H1 (cell line): Measurements from ENCODE around the gene MNX1. TPM values are rescaled to one million over a fixed set of nuclear protein-coding genes. Genes with fewer than 3 reads are reported as not detected.

Experiments used
- CTCF ChIA-PET: fragments of 300-600 bp; sonication (Branson Sonifier 250); formaldehyde crosslinking; loops from one replicate; lab custom pipeline; 2021; ENCODE audit not compliant: partially characterized antibody; lab: Charles Lee
- POLR2A ChIA-PET: fragments of 300-600 bp; sonication (Branson Sonifier 250); formaldehyde crosslinking; loops from one replicate; lab custom pipeline; 2021; ENCODE audit warnings: inconsistent platforms; ENCODE audit not compliant: partially characterized antibody; lab: Charles Lee
- DNase-seq, 2 experiments: peaks; one replicate each; pipeline versions ENCODE4 v3.0.0 to v3.0.0-alpha.2; 2010 to 2022; ENCODE audit warnings: low spot score in 2 of 2, low read depth in 1 of 2, mixed read lengths in 1 of 2
- FAIRE-seq: peaks from 2 replicates; lab custom pipeline; 2011; peaks lifted over from hg19 to GRCh38; lab: Jason Lieb, UNC
- H2AFZ ChIP-seq: 2 replicates; pipeline ENCODE4 v1.8.1; 2012; ENCODE audit warnings: low read length, inconsistent platforms
- H2AK5ac ChIP-seq: 2 replicates; pipeline ENCODE4 v1.6.1; 2013; ENCODE audit warnings: low read depth, low read length
- H2BK120ac ChIP-seq: replicated peaks from 2 replicates; pipeline ENCODE3; 2013; ENCODE audit warnings: low read depth, low read length, inconsistent platforms
- H2BK12ac ChIP-seq: 2 replicates; pipeline ENCODE4 v1.6.1; 2013; ENCODE audit warnings: low read depth, low read length
- H2BK15ac ChIP-seq: 2 replicates; pipeline ENCODE4 v1.6.1; 2013; ENCODE audit warnings: low read length
- H2BK20ac ChIP-seq: 2 replicates; pipeline ENCODE4 v1.6.1; 2013; ENCODE audit warnings: low read length
- H2BK5ac ChIP-seq: 2 replicates; pipeline ENCODE4 v1.6.1; 2013; ENCODE audit warnings: low read depth, low read length
- H3K14ac ChIP-seq: 2 replicates; pipeline ENCODE4 v1.6.1; 2013; ENCODE audit warnings: inconsistent platforms; ENCODE audit not compliant: insufficient read length
- H3K18ac ChIP-seq: 2 replicates; pipeline ENCODE4 v1.6.1; 2013; ENCODE audit warnings: low read length; ENCODE audit errors: extremely low read depth
- H3K23ac ChIP-seq: 2 replicates; pipeline ENCODE4 v1.6.1; 2013; ENCODE audit warnings: inconsistent platforms; ENCODE audit not compliant: insufficient read length
- H3K23me2 ChIP-seq: 2 replicates; pipeline ENCODE4 v1.6.1; 2013; ENCODE audit warnings: low read depth, low read length
- H3K27ac ChIP-seq: 2 replicates; pipeline ENCODE4 v1.6.1; 2011; ENCODE audit warnings: low read depth, low read length, inconsistent platforms
- H3K27me3 ChIP-seq, 4 experiments: replicated peaks in 1 of 4; 1 replicate in 1 of 4; 2 replicates in 3 of 4; pipeline versions ENCODE4 v1.6.1 to v1.8.1; 2011 to 2013; ENCODE audit warnings: low read length in 3 of 4, mild to moderate bottlenecking in 3 of 4, inconsistent platforms in 2 of 4, mixed read lengths in 2 of 4, moderate library complexity in 1 of 4; ENCODE audit not compliant: control insufficient read depth in 3 of 4, insufficient read depth in 3 of 4; ENCODE audit errors: extremely low read depth in 1 of 4
- H3K36me3 ChIP-seq, 4 experiments: 2 replicates each; pipeline versions ENCODE4 v1.6.1 to v1.8.1; 2011 to 2013; ENCODE audit warnings: mild to moderate bottlenecking in 4 of 4, low read length in 3 of 4, moderate library complexity in 2 of 4, control low read depth in 1 of 4, inconsistent platforms in 1 of 4; ENCODE audit not compliant: insufficient read depth in 4 of 4, control insufficient read depth in 2 of 4
- H3K4ac ChIP-seq: replicated peaks from 2 replicates; pipeline ENCODE3; 2013; ENCODE audit warnings: low read length, low read depth, mixed read lengths, inconsistent platforms; ENCODE audit not compliant: insufficient read length
- H3K4me1 ChIP-seq, 4 experiments: replicated peaks in 1 of 4; 1 replicate in 1 of 4; 2 replicates in 3 of 4; pipeline versions ENCODE4 v1.6.1 to v1.8.1; 2011 to 2013; ENCODE audit warnings: low read length in 3 of 4, inconsistent platforms in 2 of 4, mixed read lengths in 1 of 4; ENCODE audit not compliant: insufficient read depth in 4 of 4, control insufficient read depth in 3 of 4
- H3K4me2 ChIP-seq, 2 experiments: 2 replicates each; pipeline versions ENCODE4 v1.6.1 to v1.8.1; 2011 to 2013; ENCODE audit warnings: low read depth in 2 of 2, low read length in 2 of 2, control low read depth in 1 of 2, inconsistent platforms in 1 of 2, mild to moderate bottlenecking in 1 of 2; ENCODE audit not compliant: insufficient read depth in 1 of 2
- H3K4me3 ChIP-seq, 4 experiments: fragments of 200-600, 300-600 bp in 1 of 4; sonication (generic), shearing (Covaris generic), sonication (Bioruptor Twin) in 1 of 4; 2 replicates each; pipeline versions ENCODE4 v1.5.1 to v1.8.1; 2011 to 2016; ENCODE audit warnings: low read length in 4 of 4, low read depth in 3 of 4, control low read depth in 2 of 4, inconsistent platforms in 2 of 4, mild to moderate bottlenecking in 2 of 4, mixed read lengths in 1 of 4, moderate library complexity in 1 of 4; ENCODE audit not compliant: insufficient read depth in 2 of 4; ENCODE audit errors: extremely low read depth in 1 of 4
- H3K56ac ChIP-seq: replicated peaks from 2 replicates; pipeline ENCODE3; 2013; ENCODE audit warnings: low read depth, mild to moderate bottlenecking, mixed read lengths, low read length, inconsistent platforms; ENCODE audit not compliant: insufficient read length
- H3K79me1 ChIP-seq: 2 replicates; pipeline ENCODE4 v1.6.1; 2013; ENCODE audit warnings: low read depth, low read length, control low read depth
- H3K79me2 ChIP-seq, 2 experiments: 2 replicates each; pipeline versions ENCODE4 v1.6.1 to v1.8.1; 2012 to 2013; ENCODE audit warnings: low read length in 2 of 2, mild to moderate bottlenecking in 2 of 2, inconsistent platforms in 1 of 2; ENCODE audit not compliant: insufficient read depth in 2 of 2, control insufficient read depth in 1 of 2
- H3K9ac ChIP-seq, 4 experiments: replicated peaks in 1 of 4; 1 replicate in 1 of 4; 2 replicates in 3 of 4; pipeline versions ENCODE4 v1.6.1 to v1.8.1; 2011 to 2013; ENCODE audit warnings: low read depth in 3 of 4, low read length in 3 of 4, control low read depth in 2 of 4, mild to moderate bottlenecking in 2 of 4, moderate library complexity in 2 of 4, inconsistent platforms in 1 of 4; ENCODE audit errors: extremely low read depth in 1 of 4
- H3K9me3 ChIP-seq, 2 experiments: 2 replicates each; pipeline versions ENCODE4 v1.6.1 to v1.8.1; 2012 to 2013; ENCODE audit warnings: mild to moderate bottlenecking in 2 of 2, moderate library complexity in 2 of 2, control low read depth in 1 of 2, inconsistent platforms in 1 of 2, low read depth in 1 of 2, low read length in 1 of 2, mixed read lengths in 1 of 2; ENCODE audit not compliant: insufficient read depth in 2 of 2
- H4K20me1 ChIP-seq, 2 experiments: replicated peaks in 1 of 2; 2 replicates each; pipeline versions ENCODE3 to v1.8.1; 2011 to 2013; ENCODE audit warnings: inconsistent platforms in 2 of 2, low read length in 2 of 2, mild to moderate bottlenecking in 1 of 2; ENCODE audit not compliant: insufficient read depth in 2 of 2, control insufficient read depth in 1 of 2
- H4K5ac ChIP-seq: 2 replicates; pipeline ENCODE4 v1.6.1; 2013; ENCODE audit warnings: low read length, low read depth, mixed read lengths, inconsistent platforms; ENCODE audit not compliant: insufficient read length
- H4K8ac ChIP-seq: 2 replicates; pipeline ENCODE4 v1.8.0; 2013; ENCODE audit warnings: mild to moderate bottlenecking, moderate library complexity, low read length, inconsistent platforms; ENCODE audit not compliant: insufficient read depth; ENCODE audit errors: extremely low read depth
- H4K91ac ChIP-seq: replicated peaks from 2 replicates; pipeline ENCODE3; 2013; ENCODE audit warnings: low read length, mixed read lengths, inconsistent platforms; ENCODE audit not compliant: insufficient read length
- CBX8 ChIP-seq: fragments of 300-800, 300-1000 bp; sonication (generic); IDR thresholded peaks from 2 replicates; pipeline ENCODE4 v1.7.1; 2016; ENCODE audit warnings: low read depth, low read length, borderline replicate concordance
- EZH2 ChIP-seq: fragments of 200-600 bp; sonication (generic); IDR thresholded peaks from 2 replicates; pipeline ENCODE4 v1.7.1; 2012; ENCODE audit warnings: low read depth, mild to moderate bottlenecking, moderate library complexity, low read length, inconsistent platforms; ENCODE audit not compliant: severe bottlenecking
- NANOG ChIP-seq: IDR thresholded peaks from 2 replicates; pipeline ENCODE4 v1.6.1; 2011; ENCODE audit warnings: low read length, low read depth, mild to moderate bottlenecking, inconsistent platforms; ENCODE audit not compliant: insufficient read depth, poor library complexity, severe bottlenecking
- RNF2 ChIP-seq: fragments of 200-900, 300-1000 bp; sonication (generic); IDR thresholded peaks from 2 replicates; pipeline ENCODE4 v1.7.1; 2016; ENCODE audit warnings: borderline replicate concordance, low read depth, mild to moderate bottlenecking, antibody characterized with exemption, low read length; ENCODE audit not compliant: poor library complexity, severe bottlenecking; ENCODE audit errors: missing control alignments
- SIN3A ChIP-seq, 2 experiments: IDR thresholded peaks in 1 of 2; conservative IDR thresholded peaks in 1 of 2; 2 replicates each; pipeline ENCODE4 v1.6.1; 2011 to 2012; ENCODE audit warnings: low read length in 2 of 2, improper control_type of control experiment in 1 of 2, low read depth in 1 of 2, mild to moderate bottlenecking in 1 of 2
- SUZ12 ChIP-seq: fragments of 200-600 bp; sonication (generic); IDR thresholded peaks from 2 replicates; pipeline ENCODE4 v1.6.1; 2012; ENCODE audit warnings: mild to moderate bottlenecking, inconsistent platforms, low read length, moderate library complexity, mixed read lengths
- TAF7 ChIP-seq: optimal IDR thresholded peaks from 2 replicates; pipeline ENCODE3; 2011; ENCODE audit warnings: low read depth, mild to moderate bottlenecking, inconsistent platforms, low read length, moderate library complexity, borderline replicate concordance
- WGBS, 2 experiments: shearing (Covaris generic) in 1 of 2; methylation state at CpG; one replicate each; pipeline versions ENCODE4 v1.1.6 to v1.1.7; 2013 to 2015; ENCODE audit warnings: low lambda C conversion rate in 2 of 2, mixed read lengths in 2 of 2, inconsistent platforms in 1 of 2, low coverage in 1 of 2, missing lambda C conversion rate in 1 of 2; ENCODE audit not compliant: insufficient replicate concordance in 2 of 2, insufficient coverage in 1 of 2, insufficient read length in 1 of 2; ENCODE audit errors: extremely low coverage in 1 of 2, missing lambda C conversion rate in 1 of 2; 5-methylcytosine and 5-hydroxymethylcytosine counted together
- polyA plus RNA-seq, 7 experiments: library from polyadenylated mRNA; depleted of rRNA in 3 of 7; stranded (reverse) in 5 of 7; unstranded in 2 of 7; fragments of >200 nt in 5 of 7; fragments of 200-250 nt in 2 of 7; gene quantifications; 1 replicate in 5 of 7; 2 replicates in 1 of 7; 4 replicates in 1 of 7; pipeline versions ENCODE4 v1.2.1 to v1.2.3, GENCODE V29; 2011 to 2013; ENCODE audit warnings: missing spikeins in 2 of 7, mixed read lengths in 2 of 7
- total RNA-seq: library from RNA; stranded (reverse); fragmentation: NEBNext Ultra II Directional; extraction: Animal tissue kit (Norgen Biotek cat#: 25700); gene quantifications from 2 replicates; pipeline ENCODE4 v1.2.1, GENCODE V29; 2021
- TF ChIP-seq, protein P1 (sequence below): IDR thresholded peaks from 2 replicates; pipeline ENCODE4 v1.6.1; 2012; ENCODE audit warnings: inconsistent platforms

The MNX1 gene
- total and polyA plus RNA-seq, 2 of the 8 experiments (the other 6 are each of a cell fraction or from before 2014, with no cell fraction given) = 0.39 TPM; not detected in 1

DNA sequence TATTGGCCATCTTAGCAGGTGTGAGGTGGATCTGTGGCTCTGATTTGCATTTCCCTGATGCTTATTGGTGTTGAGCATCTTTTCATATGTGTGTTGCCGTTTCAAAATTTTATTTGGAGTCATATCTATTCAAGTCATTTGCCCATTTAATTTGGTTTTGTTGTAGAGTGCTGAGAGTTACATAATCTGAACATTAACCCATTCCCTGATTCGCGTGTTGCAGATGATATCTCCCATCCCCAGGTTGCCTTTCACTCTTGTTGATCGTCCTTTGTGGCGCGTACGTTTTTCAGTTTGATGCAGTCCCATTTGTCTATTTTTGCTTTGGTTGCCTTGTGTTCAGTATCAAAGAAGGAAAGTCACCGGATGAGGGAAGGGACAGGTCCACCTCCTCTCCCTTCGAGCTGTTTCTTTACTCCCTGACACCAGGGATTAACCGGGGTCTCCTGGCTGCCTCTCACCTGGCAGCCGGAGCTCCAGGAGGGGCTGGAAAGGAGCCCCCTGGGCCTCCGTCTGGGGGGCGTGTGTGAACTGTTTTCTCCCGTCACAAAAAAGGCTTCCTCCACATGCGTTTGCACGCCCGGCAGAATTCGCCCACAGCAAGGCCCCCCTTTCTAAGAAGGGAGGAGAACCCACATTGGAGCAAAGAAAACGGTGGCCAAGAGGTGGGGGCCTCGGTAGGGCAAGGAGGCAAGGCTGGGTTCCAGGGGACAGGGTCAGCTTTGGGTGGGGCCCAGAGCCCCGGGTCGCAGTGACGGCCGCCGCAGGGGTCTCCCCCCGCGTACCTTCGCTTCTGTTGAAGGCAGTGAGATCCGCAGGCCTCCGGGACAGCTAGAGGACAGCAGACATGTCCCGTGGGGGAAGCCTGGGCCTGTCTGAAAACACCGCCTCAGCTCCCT, 8.3 kb downstream of the MNX1 start:
- Histone ChIP-seq H4K5ac (no peak overlapping the region), H3K4me1 (peaks cover 3 to 33% (median 11%) of the 10 kb centered on the region in 4 experiments; a peak in 6 of 7 replicates), H4K20me1 (peaks cover 12 to 24% of the 10 kb centered on the region in 2 experiments), H3K79me1 (no peaks in the 10 kb centered on the region), H2BK12ac (no peak overlapping the region), H3K27me3 (peaks cover 89 to 100% (median 99%) of the 10 kb centered on the region in 4 experiments), H3K4me2 (peak overlapping the region; percentile 34 to 45; a peak in 2 of 4 replicates), H3K56ac (no peak overlapping the region), H3K79me2 (no peaks in the 10 kb centered on the region), H2AK5ac (no peak overlapping the region), H3K27ac (no peak overlapping the region), H2BK120ac (no peak overlapping the region), H2BK20ac (no peak overlapping the region), H3K18ac (peak overlapping the region; percentile 60; the same call in 1 of the 2 replicates), H4K91ac (no peak overlapping the region), H3K4ac (no peak overlapping the region), H3K23me2 (peaks cover 2% of the 10 kb centered on the region; the same call in 1 of the 2 replicates), H2BK15ac (0 out of 2 replicates have a peak overlapping the region, but pooled peaks have one; percentile 5), H3K9me3 (no peaks in the 10 kb centered on the region), H3K4me3 (peak overlapping the region in 1 of 4 experiments; percentile 48; a peak in 2 of 8 replicates), H3K14ac (no peak overlapping the region), H4K8ac (no peak overlapping the region; the same call in 1 of the 2 replicates), H3K36me3 (peaks cover 0 to 8% (median 0%) of the 10 kb centered on the region in 4 experiments; a peak in 1 of 8 replicates), H2BK5ac (no peak overlapping the region), H3K9ac (no peak overlapping the region), H2AFZ (no peak overlapping the region), H3K23ac (no peak overlapping the region)
- DNase-seq (peak in 1 of 2 experiments; percentile 43), FAIRE-seq (peak; percentile 36)
- POLR2A ChIA-PET = interaction anchor here (0.9 to 3.1 kb wide), 5 partner anchors 8 to 17 kb away, joined by 3 to 15 read pairs (median 5); partner anchors contain the start of gene MNX1
- TF ChIP-seq EZH2 (peak; percentile 85), SUZ12 (peak; percentile 82), NANOG (no peak), CBX8 (no peak; the same call in 1 of the 2 replicates), RNF2 (peak; percentile 43), SIN3A (conservative IDR thresholded peaks at IDR 0.05 in 1 of 2, IDR thresholded peaks at IDR 0.05 in 1 of 2; ENCODE audit: low read depth in 1 of 2, low read length in 2 of 2) (no peak), TAF7 (no peak)
- TF ChIP-seq, protein P1, sequence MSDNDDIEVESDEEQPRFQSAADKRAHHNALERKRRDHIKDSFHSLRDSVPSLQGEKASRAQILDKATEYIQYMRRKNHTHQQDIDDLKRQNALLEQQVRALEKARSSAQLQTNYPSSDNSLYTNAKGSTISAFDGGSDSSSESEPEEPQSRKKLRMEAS = no peak
- CTCF ChIA-PET = interaction anchor here (0.7 to 1.3 kb wide), 5 partner anchors 10 to 31 kb away, joined by 3 to 4 read pairs (median 3); no protein-coding TSS in a partner anchor
- 9% methylated on average over 29 of the region's 32 CpGs; no CpG with 5 or more reads in 1 of the 2 experiments for WGBS, 2 experiments
